ENCODE measurements around the gene DBNDD1.

The DBNDD1 gene

DNA sequence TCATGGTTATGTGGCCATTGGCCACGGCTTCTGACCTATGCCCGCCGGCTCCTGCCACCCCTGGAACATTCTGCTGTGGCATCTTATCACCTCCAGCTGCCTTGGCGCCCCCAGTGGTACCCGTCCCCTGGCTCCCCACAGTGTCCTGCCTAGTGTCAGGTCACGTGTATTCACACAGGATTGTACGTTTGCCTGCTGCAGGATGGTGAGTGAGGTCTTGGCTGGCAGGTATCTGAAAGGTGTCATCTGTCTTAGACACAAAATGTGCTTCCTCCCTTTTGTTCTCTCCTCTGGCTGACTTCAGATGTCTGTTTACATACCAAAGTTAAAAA is 24.9 kb downstream of the DBNDD1 start:
- TF ChIP-seq, protein P1, sequence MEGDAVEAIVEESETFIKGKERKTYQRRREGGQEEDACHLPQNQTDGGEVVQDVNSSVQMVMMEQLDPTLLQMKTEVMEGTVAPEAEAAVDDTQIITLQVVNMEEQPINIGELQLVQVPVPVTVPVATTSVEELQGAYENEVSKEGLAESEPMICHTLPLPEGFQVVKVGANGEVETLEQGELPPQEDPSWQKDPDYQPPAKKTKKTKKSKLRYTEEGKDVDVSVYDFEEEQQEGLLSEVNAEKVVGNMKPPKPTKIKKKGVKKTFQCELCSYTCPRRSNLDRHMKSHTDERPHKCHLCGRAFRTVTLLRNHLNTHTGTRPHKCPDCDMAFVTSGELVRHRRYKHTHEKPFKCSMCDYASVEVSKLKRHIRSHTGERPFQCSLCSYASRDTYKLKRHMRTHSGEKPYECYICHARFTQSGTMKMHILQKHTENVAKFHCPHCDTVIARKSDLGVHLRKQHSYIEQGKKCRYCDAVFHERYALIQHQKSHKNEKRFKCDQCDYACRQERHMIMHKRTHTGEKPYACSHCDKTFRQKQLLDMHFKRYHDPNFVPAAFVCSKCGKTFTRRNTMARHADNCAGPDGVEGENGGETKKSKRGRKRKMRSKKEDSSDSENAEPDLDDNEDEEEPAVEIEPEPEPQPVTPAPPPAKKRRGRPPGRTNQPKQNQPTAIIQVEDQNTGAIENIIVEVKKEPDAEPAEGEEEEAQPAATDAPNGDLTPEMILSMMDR (IDR thresholded peaks at IDR 0.05): no peak
- no peak for TF ChIP-seq ZFX (IDR thresholded peaks at IDR 0.05; ENCODE audit: borderline replicate concordance)
- peak overlapping the region; percentile 87 for H3K27ac ChIP-seq

DNA sequence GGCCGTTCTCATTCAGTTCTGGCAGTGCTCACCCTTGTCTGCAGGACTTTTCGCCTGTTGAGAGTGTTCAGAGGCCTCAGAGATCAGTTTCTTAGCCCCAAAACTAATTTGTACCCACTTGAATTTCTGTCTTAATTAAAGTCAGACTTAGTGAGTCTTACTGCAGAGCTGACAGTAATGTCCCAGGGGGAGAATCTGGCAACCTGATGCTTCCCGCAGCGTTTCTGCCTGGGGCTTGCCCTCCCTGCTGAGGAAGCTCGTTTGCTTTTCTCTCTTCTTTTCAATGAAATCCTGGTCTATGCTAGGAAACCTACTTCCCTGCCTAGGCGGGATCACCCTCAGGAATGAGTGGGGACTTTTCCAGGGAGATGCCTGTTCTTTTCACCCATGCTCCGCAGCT is 25.3 kb downstream of the DBNDD1 start:
- H3K27ac ChIP-seq: peak overlapping the region; percentile 87
- TF ChIP-seq, protein P1 (IDR thresholded peaks at IDR 0.05): no peak
- no peak for TF ChIP-seq ZFX (IDR thresholded peaks at IDR 0.05; ENCODE audit: borderline replicate concordance)

DNA sequence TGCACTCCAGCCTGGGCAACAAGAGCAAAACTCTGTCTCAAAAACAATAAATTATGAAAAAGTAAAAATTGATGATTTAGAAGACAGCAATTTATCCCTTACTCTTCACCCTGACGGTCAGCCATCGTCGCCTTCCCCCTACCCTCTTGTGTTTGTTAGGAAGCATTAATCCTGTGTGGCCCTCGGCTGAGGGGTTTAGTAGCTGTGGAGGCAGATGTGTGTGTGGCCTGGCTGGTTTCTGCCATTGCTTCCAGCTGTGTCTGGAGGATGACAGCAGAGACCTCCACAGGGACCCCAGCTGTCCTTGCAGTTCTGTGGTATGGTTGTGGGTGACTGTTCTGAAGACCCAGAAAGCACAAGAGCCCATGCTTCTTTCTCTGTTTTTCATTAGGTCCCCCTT is 25.9 kb downstream of the DBNDD1 start:
- TF ChIP-seq, protein P1 (IDR thresholded peaks at IDR 0.05): no peak
- no peak for TF ChIP-seq ZFX (IDR thresholded peaks at IDR 0.05; ENCODE audit: borderline replicate concordance)
- H3K27ac ChIP-seq: peak overlapping the region; percentile 87

DNA sequence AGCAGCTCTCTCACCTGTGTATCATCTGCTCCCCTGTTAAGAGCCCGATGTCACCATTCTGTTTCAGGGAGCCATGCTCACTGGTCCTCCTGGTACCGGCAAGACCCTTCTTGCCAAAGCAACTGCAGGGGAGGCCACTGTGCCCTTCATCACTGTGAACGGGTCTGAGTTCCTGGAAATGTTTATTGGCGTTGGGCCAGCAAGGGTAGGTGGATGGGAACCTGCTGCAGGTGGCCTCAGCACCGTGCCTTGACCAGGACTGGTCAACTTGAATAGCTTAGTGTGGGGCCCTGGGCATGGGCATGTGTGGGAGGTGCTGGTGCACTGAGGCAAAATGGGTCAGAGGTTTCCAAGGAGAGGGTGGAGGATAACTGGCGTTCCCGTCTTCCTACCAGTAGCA is 28.5 kb downstream of the DBNDD1 start:
- no peak overlapping the region for H3K27ac ChIP-seq
- TF ChIP-seq, protein P1 (IDR thresholded peaks at IDR 0.05): no peak
- TF ChIP-seq ZFX (IDR thresholded peaks at IDR 0.05; ENCODE audit: borderline replicate concordance): no peak

DNA sequence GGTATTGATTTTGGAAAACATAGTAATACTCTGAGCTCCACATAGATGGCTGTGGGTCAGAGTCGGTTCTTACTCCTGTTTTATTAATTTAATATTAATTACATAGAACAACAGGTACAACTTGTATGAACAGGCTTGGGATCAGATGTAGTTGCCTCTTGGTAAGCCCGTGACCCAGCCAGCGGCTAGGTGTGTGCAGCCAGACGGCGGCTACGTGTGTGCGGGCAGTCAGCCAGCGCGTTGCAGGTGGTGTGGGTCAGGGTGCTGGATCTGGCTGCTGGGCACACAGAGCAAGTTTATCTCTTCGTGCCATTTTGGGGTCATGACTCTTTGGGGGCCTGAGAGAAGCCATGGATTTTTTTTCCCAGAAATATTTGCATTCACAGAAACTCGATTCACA is 30.3 kb downstream of the DBNDD1 start:
- H3K27ac ChIP-seq: no peak overlapping the region
- no peak for TF ChIP-seq ZFX (IDR thresholded peaks at IDR 0.05; ENCODE audit: borderline replicate concordance)
- TF ChIP-seq, protein P1 (IDR thresholded peaks at IDR 0.05): no peak

DNA sequence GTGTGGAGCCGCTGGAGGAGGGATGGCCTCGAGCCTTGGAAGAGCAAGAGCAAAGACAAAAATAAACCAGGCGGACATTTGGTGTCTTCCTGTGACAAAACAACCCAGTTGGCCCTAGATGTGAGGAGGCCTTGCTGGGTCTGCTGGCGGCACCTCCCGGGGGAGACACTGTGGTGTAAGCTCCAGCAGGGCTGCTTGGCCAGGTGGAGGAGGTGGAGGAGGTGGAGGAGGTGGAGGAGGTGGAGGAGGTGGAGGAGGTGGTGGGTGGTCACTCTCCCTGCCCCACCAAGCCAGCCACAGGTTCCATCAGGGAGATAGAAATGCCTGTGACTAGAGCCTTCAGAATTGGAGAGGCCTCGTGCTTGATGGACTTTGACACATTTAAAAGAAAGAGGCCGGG is 32.1 kb downstream of the DBNDD1 start:
- H3K27ac ChIP-seq: no peak overlapping the region
- TF ChIP-seq, protein P1 (IDR thresholded peaks at IDR 0.05): no peak
- TF ChIP-seq ZFX (IDR thresholded peaks at IDR 0.05; ENCODE audit: borderline replicate concordance): no peak

DNA sequence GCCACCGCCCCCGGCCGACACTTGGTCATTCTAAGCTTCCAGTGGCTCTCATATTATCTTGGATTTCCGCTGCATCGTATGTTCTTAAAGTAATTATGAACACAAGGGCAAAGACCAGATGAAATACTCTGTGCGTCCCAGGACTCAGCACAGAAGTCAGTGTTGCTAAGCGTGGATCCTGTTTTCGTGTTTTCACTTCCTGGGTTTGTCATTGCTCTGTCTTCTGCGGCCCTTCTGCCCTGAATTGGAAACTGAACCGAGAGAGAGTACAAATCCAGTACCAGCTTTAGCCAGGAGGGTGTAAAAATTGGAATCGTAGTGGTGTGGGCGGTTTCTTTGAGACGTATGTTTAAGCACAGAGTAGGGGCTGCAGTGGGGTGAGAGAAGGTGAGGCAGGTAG is 32.7 kb downstream of the DBNDD1 start:
- no peak overlapping the region for H3K27ac ChIP-seq
- TF ChIP-seq ZFX (IDR thresholded peaks at IDR 0.05; ENCODE audit: borderline replicate concordance): no peak
- TF ChIP-seq, protein P1 (IDR thresholded peaks at IDR 0.05): no peak

Data from 22Rv1 (cell line).